Stimulated activated CD8-positive, alpha-beta memory T cell treated with anti-CD3 and anti-CD28 coated beads, Interleukin-15, amount 100 ng/mL, for 1 hour (primary cell): ENCODE results near the gene ANKS3.
A peak's percentile ranks its signal among the peaks of the same experiment; 100 is the strongest.

Source experiments
- DNase-seq: peaks from one replicate; pipeline ENCODE4 v3.0.0-alpha.2; 2020; ENCODE audit warnings: low read depth

ANKS3 gene

GRCh38 chr16:4695473-4696171, 38.4 kb downstream of the ANKS3 start:
- DNase-seq: no peak

- no peak for DNase-seq
Measured at GRCh38 chr16:4694642-4695451, 39.2 kb downstream of the ANKS3 start.

GRCh38 chr16:4693956-4694641, 40.0 kb downstream of the ANKS3 start:
- no peak for DNase-seq

- DNase-seq: peak; percentile 92
Measured at GRCh38 chr16:4693296-4693955, 40.6 kb downstream of the ANKS3 start, which contains the start of gene NUDT16L1. Gene NUDT16L1 (plus strand): TSS chr16:4693562. CDS start chr16:4693727, 165 bp downstream.

GRCh38 chr16:4692460-4693295, 41.4 kb downstream of the ANKS3 start:
- no peak for DNase-seq

- DNase-seq: no peak
Measured at GRCh38 chr16:4691666-4692412, 42.2 kb downstream of the ANKS3 start.

- no peak for DNase-seq
Measured at GRCh38 chr16:4690946-4691665, 43.0 kb downstream of the ANKS3 start.

GRCh38 chr16:4689864-4690704, 44.0 kb downstream of the ANKS3 start:
- DNase-seq: no peak

- DNase-seq: no peak
Measured at GRCh38 chr16:4689091-4689671, 44.9 kb downstream of the ANKS3 start.

GRCh38 chr16:4688674-4689045, 45.4 kb downstream of the ANKS3 start:
- no peak for DNase-seq

- DNase-seq: no peak
Measured at GRCh38 chr16:4687946-4688673, 46.0 kb downstream of the ANKS3 start.

- DNase-seq: no peak
Measured at GRCh38 chr16:4687416-4687815, 46.7 kb downstream of the ANKS3 start.

GRCh38 chr16:4686497-4687210, 47.4 kb downstream of the ANKS3 start:
- no peak for DNase-seq

GRCh38 chr16:4685776-4686496, 48.1 kb downstream of the ANKS3 start:
- DNase-seq: no peak

- DNase-seq: no peak
Measured at GRCh38 chr16:4685292-4685691, 48.8 kb downstream of the ANKS3 start.

GRCh38 chr16:4684763-4685162, 49.3 kb downstream of the ANKS3 start:
- DNase-seq: no peak
